CD4-positive, alpha-beta T cell treated with Interleukin-6 for 4 hours (primary cell): ENCODE data around the gene ATXN10.

Experiments used
- DNase-seq: peaks from one replicate; pipeline ENCODE4 v3.0.0-alpha.2; 2020; ENCODE audit warnings: mixed read lengths

Gene ATXN10

DNA sequence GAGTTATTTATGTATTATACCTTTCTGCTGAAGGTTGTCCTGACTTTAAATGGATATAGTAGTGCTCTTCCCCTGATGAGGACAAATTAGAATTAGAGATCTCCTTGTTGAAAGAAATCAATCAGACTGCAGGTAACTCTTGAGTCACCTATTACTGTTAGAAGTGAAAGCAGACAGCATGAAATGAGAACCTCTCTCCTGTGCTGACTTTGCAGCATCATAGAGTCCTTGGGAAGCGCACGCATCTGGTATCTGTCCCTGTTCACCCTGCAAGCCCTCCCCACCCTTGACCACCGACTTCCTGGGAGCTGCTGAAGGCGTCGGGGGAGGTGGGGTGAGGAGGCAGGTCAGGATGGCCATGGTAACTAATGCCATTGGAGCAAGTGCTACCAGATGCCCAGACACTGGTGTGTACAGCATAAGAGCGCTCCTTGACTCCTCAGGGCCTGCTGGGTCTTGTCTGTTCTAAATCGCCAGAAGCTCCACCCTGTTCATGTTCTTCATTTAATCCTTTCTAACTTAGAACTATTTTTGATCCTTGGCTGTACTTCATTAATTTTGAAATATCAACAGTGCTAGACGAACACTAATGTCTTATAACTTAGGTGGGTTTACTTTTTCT lies 161.4 kb downstream of the ATXN10 start:
- no peak for DNase-seq

DNA sequence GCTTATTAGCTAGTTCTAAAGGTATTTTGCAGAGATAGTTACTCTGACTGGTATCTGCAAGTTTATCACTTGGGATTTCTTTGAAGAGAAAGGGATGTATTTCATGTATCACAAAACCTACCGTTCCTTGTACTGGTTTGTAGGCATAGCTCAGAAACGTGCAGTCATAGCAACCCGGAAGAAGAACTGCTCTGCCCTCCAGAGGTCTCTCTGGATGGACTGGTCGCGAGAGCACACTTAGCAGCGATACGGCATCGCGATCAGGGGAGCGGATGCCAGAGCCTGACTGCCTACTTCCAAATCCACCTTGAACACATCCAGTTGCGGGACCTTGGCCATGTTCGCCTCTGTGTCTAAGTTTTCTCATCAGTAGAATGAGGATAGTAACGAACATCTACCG lies 162.0 kb downstream of the ATXN10 start:
- no peak for DNase-seq

DNA sequence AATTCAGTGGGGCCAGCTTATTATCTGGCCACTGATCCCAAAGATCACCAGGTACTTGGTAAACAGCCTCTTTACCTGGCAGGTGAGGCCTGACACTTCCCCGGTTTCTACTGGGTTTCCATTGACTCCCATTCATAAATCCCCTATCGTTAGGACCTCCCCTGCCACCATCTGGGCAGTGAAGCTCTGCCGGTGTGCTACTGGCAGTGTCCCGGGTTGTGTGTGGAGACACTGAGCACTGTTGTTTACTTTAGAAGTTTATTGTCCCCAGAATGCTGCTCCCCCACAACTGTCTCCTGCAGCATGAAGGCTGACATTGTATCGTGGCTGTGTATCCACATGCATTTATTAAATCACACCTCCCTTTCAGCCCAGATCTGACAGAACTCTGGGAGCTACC lies 162.6 kb downstream of the ATXN10 start:
- DNase-seq: no peak

DNA sequence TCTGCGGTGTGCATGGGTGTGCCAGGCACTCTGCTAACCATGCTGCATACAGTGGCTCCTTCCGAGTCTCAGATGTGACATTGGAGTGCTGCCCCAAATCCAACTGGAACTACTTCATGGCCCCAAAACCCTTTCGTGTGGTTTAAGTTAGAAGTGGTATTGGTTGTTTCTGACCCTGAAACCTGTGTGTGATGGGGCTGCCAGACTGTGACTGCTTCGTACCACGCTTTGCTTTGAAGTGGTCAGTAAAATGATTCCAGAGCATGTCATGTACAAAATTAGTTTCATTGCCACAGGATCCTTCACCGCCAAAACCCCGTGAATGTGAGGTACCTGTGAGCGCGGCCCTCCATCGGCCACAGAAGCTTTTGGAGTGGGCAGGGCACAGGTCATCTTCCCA lies 163.2 kb downstream of the ATXN10 start:
- DNase-seq: no peak

DNA sequence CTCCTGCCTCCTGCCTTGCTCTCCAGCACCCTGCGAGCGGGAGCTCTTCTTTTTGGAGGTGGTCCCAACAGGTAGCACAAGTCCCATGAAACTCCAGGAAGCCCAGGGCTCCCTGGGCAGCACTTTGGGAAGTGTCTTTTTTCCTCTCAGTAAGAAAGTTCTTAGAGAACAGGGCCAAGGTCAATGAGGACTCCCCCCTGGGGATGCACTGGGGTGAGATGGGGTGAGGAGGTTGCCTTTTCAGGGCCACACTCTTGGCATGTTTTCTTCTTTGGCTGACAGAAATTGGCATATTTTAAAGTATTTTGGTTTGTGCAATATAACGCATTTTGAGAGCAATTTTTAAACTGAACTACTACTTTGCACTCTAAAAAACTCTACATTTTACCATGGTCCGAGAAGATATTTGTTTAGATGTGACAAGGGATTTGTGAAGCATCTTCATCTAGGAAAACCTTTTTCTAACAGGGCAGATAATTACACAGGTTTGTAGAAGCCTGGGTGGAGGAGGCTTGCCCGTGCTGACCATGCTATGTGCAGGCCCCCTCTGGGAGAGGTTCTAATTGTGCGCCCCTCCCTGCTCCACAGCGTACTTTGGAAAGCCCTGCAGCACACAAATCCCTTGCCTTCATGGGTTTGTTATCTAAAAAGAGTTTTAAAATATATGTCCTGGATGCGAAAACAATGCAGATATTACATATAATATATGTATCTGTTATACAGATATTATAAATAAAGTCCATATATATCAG lies 165.0 kb downstream of the ATXN10 start:
- no peak for DNase-seq

DNA sequence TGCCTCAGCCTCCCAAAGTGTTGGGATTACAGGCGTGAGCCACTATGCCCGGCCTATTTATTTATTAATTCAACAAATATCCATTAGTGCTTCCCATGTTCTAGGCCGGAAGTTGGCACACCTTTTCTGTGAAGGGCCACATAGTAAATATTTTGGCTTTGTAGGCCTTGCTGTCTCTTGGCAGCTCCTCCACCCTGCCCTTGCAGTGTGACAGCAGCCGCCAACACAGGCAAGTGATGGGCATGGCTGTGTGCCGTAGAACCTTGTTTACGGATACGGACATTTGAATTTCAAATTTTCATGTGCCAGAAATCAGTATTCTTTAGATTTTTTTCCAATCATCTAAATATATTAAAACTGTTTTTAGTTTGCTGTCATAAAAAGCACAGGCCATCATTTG lies 165.9 kb downstream of the ATXN10 start:
- no peak for DNase-seq

DNA sequence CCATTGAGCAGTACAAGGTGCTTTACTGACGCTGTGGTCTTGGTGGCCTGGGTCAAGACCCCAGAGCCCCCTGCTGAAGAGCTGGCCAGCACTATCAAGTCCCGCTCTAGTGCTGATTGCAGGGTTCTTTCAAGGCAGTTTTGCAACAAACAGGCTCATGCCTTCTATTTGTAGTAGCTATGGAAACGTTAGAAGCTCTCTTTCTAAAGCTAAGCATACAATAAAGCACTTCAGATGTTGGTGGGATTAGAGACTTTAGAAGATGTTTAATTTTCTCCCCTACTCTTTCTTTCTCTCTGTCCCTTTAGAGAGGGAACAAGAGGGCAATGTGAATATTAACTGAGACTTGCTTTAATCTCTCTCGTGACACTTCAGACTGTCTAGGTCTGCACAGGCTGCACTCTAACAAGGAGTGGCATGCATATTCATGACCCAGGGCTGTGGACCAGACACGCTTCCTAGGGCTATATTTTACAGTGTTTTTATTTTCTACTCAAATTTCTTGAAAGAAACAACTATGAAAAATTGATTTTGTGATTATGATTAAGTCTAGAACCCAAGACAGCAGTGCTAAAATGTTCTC lies 166.8 kb downstream of the ATXN10 start:
- DNase-seq: no peak

DNA sequence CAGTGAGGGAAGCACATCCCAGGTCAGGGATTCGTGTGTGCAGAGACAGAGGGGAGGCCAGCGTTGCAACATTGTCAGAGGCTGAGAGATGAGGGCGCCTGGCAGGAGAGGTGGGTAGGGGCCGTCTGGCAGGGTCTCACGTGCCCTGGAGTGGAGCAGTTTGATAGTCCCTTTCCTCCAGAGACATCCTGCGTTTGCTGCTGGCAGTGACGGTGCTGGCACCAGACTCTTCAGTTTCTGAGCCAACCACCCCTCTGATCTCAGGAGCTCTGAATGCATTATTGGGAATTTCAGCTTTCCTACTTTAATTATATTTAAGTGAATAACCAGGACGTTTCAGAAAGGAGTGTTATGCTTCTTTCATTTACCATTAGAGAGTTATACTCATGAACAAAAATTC lies 168.8 kb downstream of the ATXN10 start:
- no peak for DNase-seq

DNA sequence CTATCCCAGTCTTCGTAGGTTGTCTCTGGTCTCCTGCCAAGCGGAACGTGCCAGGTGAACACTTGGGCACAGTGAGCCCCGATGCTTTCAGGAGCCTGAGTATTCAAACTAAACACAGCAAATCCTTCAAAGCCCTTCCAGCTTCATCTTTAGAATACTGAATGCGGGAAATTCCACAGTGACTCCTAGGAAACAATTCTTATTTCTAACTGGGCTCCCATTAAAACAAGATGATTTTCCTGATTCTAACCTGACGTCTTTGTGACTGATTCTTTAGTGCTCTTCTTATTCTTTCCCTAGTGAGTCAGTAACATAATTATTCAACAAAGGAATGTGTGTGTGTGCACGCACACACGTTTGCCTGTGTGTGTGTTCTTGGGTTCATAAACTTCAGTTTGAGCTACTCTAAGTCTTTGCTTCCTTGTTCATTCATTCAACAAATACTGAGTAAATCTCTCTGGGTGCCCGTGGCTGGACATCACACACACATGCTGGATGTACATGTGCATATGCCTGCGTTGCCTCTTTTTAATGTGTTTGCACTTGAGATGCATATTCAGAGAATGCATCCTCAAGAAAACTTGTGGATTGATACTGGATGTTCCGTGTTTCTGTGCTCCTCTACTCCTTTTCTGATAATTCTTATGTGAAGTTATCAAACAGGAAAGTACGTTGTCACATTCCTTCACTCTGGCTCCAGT lies 170.8 kb downstream of the ATXN10 start:
- DNase-seq: no peak

DNA sequence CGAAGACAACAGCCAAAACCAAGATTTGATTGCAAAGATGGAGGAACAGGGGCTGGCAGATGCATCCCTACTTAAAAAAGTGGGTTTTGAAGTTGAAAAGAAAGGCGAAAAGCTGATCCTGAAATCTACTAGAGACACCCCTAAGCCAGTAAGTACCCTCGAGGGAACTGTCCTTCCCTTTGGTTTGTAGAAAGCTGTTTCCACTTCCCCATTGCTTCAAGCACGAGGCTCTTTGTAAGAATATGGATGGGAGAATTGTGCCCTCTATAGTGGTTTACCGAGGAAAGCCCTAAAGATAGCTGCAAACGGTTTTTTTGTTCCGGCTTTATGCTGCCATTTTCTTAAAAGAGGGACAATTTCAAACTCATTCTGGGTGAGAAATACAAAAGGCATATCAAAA lies 171.4 kb downstream of the ATXN10 start:
- no peak for DNase-seq

DNA sequence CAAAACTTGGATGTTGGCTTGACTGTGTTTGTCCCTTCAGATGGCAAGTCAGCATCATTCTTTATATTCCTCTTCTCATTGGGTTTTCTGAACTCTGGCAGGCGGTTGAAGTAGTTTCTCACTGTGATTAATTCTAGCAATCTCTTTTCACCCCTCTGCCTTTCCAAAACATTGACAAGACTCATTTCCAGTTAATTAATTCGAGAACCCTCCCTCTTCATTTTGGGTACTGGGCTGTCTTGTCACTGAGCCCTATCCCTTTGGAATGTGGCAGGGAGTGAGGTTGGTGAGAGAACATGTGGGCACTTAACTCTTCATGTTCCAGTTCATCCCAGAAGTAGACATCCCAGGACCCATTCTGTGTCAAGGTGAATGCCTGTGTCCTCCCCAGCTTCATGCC lies 172.4 kb downstream of the ATXN10 start:
- no peak for DNase-seq

DNA sequence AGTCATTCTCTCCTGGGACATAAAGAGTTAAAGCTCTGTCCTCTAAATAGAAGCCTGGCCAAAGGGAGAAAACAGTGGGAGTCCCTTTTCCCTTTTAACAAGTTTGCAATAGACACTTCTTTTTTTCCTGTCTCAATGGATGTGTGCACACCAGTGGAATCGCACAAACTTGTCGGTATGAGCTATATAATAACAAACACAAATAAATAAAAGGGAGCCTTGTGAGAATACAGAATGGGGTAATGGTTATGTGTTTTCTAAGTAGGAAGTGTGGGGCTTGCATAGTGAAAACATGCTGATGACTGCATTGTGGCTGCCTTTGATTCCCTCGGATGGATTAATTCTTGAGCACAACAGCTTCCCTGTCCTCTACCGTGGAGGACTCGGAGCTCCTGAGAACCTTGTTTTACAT lies 173.4 kb downstream of the ATXN10 start:
- no peak for DNase-seq

DNA sequence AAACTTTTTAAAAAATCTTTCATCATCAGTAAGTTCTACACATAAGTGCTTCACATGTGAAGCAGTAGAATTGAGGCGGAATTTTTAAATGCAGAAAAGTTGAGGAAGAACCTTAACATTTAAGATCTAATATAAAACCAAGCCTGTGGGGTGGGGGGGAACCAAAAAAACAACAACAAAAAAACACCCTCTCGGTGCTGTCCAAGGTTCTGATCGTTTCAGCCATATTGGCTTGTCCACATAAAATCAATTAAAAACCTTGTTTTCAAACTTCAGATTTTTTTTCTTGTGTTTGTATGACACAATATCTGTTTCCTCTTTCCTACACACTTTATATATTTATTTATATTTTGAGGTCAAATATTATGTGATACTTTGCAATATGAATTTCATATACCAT lies 175.3 kb downstream of the ATXN10 start:
- no peak for DNase-seq

DNA sequence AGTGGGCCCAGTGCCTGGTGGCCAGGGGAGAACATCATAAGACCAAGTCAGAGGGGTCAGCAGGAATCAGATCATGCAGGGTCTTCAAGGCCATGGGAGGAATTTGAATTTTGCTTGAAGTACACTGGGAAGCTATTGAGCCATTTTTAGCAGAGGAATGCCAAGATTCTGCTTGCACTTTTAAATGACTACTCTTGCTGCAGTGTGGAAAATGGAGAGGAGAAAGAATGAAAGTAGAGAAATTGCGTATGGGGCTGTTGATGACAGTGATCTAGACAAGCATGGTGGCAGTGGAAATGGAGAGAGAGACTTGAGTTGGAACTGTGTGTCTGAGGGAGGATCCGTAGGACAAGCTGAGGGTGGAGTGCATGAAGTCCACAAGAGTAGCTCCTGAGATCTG lies 177.3 kb downstream of the ATXN10 start:
- DNase-seq: no peak

DNA sequence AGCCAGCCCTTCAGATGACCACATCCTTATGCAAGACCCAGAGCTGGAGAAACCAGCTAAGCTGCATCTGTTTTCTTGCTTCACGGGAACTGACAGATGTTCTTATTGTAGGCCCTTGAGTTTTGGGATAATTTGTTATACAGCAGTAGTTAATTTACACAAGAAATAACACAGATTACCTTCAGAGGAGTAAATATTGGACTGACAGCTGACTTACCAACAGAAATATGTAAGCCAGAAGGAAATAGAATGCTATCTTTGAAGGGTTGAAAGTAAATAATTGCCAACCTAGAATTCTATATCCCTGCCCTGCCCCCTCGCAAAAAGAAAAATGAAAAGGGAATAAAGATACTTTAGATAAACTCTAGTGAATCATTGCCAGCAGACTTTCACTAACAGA lies 181.2 kb downstream of the ATXN10 start:
- no peak for DNase-seq

DNA sequence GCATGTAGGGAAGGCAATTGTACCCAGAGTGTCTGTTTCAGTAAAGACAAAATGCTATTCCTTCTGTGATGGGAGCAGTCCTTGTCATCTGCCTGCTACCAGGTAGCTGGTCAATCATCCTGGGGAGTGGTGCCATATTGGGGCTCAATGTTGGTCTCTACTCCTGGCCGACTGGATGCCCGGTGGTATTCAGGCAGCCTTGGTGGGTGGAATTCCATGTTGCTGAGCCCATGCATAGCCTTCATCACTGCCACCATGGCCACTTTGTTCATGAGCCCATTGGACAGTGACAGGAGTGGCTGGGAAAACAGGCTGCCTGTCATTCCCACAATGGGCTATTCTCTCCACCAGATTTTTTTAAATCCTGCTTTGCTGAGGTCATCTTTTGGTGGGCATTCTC lies 184.3 kb downstream of the ATXN10 start:
- DNase-seq: no peak

DNA sequence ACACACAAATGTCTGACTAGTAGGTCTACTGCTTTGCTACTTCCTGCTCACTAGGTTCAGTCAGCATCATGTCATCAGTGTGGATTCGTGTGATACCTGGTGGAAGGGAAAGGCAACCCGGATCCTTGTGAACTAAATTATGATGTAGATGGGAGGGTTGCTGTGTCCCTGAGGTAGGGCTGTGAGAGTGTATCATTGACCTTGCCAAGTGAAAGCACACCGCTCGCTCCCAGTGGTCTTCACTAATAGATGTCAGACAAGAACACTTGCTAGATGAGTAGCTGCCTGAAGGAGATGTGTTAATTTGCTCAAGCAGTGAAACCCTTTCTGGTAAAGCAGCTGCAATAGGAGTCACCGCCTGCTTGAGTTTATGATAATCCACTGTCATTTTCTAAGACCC lies 185.9 kb downstream of the ATXN10 start:
- no peak for DNase-seq

DNA sequence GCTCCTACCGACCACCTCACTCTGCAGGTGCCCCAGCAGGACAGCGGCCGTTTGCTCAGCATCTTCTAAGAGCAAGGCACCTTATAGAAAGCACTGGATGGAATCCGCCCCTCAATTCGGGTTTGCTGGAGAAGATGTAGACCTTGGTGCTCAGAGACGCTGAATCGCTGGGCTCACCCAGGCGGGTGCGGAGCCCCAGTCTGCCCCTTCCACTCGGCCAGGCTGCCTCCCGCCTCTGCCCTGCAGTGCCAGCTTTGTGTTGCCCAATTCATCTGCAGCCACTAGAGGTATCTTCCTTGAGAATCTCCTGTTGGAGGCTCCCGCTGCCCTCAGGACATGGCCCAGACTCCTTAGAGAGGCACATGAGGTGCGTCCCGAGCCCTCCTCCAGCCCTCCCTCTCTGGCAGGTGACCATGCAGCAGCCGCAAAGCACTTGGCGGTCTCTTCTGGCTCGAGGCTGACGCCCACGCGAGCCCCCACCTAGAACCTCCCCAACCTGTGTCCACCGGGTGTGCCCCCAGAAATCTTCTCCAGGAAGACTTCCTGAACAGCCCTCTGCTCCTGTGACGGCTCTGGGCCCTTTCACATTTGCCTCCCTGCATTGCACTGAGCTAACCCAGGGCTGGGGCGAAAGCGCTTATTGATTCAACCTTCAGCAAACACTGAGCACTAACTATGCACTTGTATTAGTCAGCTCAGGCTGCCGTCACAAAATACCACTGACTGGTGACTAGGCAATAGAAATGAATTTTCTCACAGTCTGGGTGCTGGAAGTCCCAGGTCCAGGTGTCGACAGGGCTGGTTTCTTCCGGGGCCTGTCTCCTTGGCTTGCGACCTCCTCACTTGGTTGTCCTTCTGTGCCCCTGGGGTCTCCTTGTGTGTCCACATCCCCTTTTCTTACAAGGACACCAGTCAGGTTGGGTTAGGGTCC lies 187.9 kb downstream of the ATXN10 start:
- no peak for DNase-seq

DNA sequence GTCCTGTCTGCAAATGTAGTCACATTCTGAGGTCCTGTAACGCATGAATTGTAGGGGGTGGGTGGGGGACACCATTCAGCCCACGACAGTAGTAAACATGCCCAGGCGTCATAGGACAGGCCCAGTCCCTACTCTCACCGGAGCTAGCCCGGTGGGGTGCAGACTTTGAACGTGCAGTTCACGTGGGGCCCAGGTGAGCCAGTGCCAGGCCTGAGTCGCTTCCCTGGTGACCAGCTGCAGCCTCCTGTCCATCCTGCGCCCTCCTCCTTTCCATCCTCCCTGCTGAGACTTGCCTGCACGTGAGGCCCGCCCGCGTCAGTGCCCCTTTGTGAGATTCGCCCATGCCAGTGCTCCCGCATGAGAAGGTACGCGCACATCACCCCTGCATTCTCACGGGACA lies 188.6 kb downstream of the ATXN10 start:
- DNase-seq: no peak

DNA sequence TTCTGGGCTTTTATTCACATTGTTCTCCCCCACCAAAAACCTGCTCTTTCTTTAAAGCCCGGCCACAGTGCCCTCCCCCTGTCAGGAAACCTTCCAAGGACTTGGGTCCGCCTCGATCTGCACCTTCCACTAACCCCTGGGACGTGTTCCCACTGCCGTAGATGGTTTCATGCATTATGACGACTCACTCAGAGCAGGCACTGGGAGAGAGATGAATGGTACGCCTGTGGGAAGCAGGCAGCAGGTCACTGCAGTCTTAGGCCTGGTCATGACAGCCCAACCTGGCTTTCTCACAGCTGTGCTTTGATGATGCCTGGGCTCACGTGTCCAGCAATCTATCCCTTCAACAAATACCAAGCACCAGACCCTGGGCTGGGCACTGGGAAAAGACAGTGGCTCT lies 189.6 kb downstream of the ATXN10 start:
- no peak for DNase-seq

DNA sequence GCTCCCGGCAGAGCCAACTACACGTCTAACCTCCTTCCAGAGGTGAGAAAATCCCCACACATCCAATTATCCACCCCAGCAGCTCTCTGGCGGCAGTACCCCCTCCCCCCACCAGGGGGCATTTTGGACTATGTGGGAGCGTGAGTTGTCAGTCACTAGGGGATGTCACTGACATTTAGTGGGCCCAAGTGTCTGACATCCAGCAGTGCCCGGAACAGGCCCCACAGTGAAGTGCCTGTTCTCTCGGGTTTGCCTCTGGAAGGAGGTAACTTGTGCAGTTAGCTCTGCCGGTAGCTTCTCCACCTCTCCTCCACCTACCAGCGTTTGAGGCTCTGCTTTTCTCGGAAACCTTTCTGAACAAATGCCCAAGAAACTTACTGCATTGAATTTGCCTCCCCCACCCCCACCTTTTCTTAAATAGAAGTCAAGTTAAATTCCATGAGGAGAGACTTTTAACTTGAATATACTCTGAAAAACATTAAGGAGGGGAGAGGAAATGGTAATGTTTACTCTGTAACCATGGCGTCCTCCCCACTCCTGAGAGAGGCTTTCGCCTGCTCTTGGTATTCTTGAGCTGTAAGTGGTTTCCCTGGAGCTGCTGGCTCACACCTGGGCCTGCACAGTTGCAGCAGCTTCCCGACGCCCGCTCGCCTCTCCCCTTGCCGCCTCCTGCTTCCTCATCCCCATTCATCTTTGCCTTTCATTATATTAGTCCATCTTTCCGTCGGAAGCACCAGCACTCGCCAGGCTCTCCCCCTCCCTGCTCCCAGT lies 192.5 kb downstream of the ATXN10 start:
- peak; percentile 67 for DNase-seq

DNA sequence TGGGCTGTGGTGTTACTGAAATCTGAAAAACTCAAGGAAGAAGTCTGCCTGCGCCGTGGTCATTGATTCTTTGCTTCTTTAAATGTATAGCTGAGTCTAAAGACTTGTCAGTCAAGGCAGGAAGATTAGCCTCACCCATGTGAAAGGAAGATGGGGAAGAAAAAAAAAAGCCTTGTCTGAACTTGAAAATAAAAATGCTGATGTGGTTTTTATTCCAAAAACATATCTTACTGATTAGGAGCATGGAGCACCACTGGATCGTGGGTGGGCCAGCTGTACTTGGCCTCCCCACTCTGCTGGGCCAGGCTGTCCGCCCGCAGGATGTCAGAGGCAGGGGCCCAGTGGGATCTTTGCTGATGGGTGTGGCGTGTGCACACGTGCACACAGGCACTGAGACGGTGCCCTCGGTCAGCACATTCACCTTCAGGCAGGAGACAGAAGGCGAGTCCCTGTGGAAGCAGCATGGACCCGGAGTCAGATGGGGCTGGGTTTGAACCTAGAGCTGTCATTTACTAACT lies 193.4 kb downstream of the ATXN10 start:
- DNase-seq: no peak
